ENCODE measurements around the gene CMBL.
"Not testable (repeated sequence)": the region's sequence is repeated elsewhere in the genome, so short reads cannot be mapped to it uniquely, and the experiment has no call there.

Gene CMBL

GRCh38 chr5:10307206-10308148, at the start of gene CMBL:
Gene CMBL (minus strand): TSS chr5:10307902. CDS start chr5:10290762, 17,140 bp downstream.
- peak; percentile 24 to 42 for DNase-seq

DNA sequence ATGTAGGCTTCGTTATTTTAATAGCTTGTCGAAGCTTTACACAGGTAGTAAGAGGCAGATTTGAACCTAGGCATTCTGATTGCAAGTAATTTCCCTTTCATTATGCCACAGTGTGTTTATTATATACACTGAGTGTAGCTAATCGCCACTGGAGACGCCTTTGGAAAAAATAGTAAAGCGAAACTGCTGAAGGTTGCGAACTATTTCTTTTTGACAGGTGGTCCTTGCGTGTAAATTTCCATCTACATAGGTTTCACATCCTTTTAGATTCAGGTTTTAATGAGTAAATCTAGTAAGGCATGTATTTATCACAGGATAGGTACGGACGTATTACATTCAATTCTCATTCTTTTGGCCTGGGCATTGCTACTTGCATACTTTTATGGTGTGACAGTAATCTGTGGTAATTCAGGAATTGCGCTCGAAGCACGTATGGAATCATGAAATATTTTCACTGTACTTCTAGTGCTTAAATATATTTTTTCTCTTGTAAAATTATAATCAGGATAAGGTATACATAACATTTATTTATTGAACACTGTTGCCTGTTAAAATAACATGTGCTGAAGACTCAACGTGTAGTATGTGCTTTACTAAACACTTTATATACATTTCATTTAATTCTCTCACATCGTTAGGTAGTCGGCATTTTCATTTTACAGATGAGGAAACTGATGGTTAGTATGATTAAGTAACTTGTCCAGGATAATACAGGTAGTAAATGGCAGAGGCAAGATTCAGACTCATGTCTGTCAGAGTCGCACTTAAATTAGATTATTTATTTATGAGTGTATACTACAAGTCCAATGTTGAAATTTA, 47.6 kb upstream of the CMBL start:
- no peak for DNase-seq

DNA sequence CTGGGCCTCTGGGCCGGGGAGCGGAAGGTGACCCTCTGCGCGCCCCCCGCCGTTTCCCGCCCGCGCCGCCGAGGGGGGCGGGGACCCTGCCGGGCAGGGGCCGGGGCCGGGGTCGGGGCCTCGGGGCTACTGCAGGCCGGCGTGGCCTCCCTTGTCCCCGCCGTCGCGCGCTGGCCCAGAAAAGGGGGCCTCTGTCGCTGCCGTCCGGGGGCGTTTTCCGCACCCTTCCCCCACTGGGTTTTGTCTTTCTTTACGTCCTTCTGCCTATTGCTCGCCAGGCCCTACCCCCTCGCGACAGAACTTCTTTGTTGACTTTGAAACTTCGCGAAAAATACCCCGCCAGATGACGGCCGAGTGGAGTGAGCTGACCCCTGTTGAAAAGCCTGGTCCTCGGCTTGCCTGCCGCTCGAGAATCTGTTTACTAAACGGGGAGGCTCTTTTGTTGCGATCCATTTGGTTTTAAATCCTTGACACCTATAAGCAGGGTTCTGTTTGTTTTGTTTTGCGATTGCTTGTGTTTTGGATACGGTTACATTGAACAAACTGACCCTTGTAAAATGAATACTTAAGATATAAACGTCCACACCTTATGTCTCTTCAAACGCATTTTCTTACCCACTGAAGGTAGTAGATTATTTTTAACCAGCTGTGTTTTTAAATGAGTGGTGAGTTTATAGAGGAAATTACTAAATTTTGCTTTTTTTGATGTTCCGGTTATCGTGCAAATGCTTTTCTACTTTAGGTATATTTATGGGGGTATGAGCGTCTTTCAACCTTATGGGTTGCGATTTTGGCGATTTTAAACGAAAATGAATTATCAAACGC, 46.6 kb upstream of the CMBL start:
- peak; percentile 53 to 64 for DNase-seq

DNA sequence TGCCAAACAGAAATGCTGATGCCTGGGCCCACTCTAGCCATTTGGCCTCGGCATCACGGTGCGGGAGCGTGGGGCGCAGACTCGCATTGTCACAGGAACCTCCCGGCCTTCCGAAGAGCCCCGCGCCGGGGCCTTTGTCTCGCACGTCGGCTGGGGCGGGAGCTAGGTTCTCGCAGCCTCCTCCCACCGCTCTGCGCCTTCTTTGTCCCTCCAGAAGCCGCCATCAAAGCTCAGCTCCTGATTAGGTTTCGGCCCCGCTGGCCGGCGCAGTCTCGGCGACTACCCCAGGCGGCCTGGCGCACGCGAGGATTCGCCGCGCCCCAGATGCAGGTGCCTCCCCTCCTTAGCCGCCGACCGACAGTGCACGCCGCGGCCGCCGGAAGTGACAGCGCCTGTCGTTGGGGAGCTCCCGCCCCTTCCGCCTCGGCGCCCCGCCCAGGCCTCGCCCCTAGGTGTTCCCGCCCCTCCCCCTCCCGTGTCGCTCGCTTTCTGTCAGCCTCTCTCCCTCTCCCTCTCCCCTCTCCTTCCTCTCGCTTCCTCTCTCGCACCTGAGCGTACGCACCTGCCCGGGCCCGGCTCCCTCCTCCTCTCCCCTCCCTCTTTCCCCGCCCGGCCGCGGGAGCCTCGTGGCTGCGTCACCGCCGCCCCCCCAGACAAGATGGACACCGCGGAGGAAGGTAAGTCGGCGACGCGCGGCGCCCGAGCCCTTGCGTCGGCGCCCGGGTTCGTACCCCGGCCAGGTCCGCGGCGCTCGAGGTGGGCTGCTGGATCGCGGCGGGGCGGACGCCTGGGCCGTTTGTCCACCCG, 45.7 kb upstream of the CMBL start, which contains the start of gene MARCHF6:
Gene MARCHF6, plus strand, starts transcription at position 455 of the 807 bp plus-strand sequence. Its CDS starts 204 bp downstream, at position 659.
- DNase-seq, result peak; percentile 96 to 97

- peak; percentile 43 to 61 for DNase-seq
Measured at GRCh38 chr5:10352430-10353240, 44.9 kb upstream of the CMBL start.

GRCh38 chr5:10351919-10352318, 44.2 kb upstream of the CMBL start:
- DNase-seq, result no peak

DNA sequence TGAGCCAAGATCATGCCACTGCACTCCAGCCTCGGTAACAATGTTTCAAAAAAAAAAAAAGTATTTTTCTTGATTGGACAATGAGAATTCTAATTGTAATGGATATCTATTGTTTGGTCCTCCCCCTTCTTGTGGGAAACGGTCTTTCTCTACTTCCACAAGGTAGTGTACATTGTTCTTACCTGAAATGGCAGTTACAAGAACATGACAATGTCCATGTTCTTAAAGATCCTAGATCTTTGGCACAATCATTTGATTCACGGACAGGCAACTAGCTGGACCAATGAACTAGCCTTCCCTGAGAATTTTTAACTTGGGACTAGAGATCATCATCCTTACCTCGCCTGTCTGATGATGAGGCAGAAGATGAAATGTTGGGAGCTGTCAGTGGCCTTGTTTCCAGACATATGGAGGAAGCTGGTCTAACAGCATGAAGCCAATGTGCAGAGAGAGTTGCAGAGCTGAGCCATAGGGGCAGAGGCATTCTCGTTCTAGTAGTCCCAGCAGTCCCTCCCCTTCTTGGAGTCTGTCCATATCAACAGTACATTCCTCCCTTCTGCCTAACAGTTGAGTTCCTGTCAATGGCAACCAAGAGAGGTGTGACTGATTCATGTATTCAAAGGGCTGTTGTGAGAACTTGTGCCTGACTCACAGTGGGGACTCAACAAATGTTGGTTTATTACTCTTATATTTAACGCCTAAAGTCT, 43.6 kb upstream of the CMBL start:
- DNase-seq, result no peak

- no peak for DNase-seq
Measured at GRCh38 chr5:10348258-10348657, 40.6 kb upstream of the CMBL start.

GRCh38 chr5:10344461-10345106, 36.9 kb upstream of the CMBL start:
- DNase-seq, result not testable (repeated sequence)

DNA sequence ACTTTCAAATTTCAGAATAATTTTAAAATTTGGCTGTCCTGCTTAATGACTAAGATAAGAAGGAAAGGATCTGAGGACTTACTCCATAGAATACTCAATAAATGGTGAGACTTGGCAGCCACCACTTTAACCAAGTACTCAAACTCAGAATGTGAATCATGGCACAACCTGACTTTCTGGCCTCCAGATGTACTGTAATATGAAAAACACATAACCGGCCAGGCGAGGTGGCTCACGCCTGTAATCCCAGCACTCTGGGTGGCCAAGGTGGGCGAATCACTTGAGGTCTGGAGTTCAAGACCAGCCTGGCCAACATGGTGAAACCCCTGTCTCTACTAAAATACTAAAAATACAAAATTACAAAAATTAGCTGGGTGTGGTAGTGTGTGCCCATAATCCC, 35.8 kb upstream of the CMBL start:
- DNase-seq, result no peak

GRCh38 chr5:10339958-10340357, 32.3 kb upstream of the CMBL start:
- DNase-seq, result no peak

GRCh38 chr5:10339058-10339811, 31.5 kb upstream of the CMBL start:
- no peak for DNase-seq

DNA sequence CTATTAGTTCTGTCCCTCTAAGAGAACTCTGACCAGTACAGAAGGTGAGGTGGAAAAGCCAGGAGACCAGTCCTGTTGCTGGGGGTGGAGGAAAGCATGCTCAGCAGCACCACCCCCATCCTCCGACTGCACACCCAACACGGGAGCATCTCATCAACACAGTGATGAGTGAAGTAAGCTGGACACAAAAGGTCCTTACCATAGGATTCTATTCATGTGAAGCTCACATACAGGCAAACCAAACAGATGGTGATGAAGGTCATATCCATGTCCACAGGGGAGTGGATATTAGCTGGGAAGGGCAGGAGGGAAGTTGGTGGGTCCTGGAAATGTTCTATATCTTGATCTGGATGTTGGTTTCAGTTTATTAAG, 31.0 kb upstream of the CMBL start:
- DNase-seq, result no peak

- DNase-seq, result no peak
Measured at GRCh38 chr5:10337986-10338385, 30.3 kb upstream of the CMBL start.

DNA sequence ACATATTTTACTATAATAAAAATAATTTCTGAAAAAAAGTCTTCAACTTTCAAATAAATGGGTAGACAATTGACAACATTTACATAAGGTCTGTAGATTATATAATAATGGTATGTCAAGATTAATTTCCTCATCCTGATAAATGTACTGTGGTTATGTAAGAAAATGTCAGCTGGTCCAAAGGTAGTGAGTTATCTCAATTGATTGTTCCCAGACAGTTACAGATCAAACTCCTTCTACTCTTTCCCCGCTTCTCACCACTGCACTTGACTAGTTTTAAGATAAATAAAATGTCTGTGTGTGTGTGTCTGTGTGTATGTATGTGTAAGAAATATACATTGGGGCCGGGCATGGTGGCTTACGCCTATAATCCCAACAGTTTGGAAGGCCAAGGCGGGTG, 29.4 kb upstream of the CMBL start:
- no peak for DNase-seq

DNA sequence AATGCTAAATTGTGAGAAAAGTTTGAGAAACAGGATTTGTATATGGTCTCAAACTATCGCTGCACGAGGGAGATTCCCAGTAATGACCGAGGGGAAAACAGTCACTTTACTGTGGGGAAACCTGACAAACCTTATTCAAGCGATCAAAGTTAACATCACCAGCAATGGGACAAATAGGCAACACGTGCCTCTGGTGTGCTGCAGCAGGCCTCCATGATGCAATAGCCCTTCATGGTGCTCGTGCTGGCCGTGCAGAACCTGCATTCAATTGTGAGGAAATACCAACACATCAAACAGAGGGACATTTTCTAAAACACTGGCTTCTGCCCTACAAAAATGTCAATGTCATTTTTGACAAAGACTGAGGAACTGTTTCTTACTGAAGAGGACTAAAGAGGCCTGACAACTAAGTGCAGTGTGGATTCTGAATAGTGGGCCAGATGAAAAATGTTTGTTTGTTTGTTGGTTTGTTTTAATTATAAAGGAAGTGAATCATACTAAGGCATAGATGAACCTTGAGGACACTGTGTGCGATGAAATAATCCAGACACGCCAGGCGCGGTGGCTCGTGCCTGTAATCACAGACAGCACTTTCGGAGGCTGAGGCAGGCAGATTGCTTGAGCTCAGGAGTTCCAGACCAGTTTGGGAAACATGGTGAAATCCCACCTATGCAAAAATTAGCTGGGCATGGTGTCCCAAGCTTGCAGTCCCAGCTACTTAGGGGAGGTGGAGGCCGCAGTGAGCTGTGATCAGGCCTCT, 28.2 kb upstream of the CMBL start:
- DNase-seq, result no peak

DNA sequence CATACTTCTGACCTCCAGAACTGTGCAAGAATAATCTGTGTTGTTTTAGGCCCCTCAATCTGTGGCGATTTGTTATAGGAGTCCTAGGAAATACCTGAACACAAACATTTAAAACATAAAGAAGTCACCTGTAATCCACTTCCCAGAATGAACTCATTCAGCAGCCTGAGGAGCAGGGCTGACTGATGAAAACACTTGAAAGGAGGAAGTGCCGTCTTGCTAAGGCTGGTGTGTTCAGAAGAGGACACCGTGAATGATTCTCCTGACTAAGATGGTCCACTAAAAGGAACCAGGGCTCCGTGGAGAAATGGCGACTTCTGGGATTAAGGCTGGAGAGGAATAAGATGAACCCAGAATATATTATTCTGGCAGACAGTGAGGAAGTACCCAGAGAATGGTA, 27.1 kb upstream of the CMBL start:
- no peak for DNase-seq

Measured in stimulated activated CD4-positive, alpha-beta T cell treated with anti-CD3 and anti-CD28 coated beads, Interleukin-2, amount 100 ng/mL, for 24 hours (primary cell).